ENCODE results near the gene IL17RA.

GRCh38 chr22:17087498-17088131 is 2.8 kb downstream of the IL17RA start:
- no peak for TF ChIP-seq EP300 (conservative IDR thresholded peaks at IDR 0.05; ENCODE audit: poor library complexity, severe bottlenecking)
- TF ChIP-seq CTCF (IDR thresholded peaks at IDR 0.05; ENCODE audit: poor library complexity, severe bottlenecking) = no peak
- no peak for TF ChIP-seq EZH2 (IDR thresholded peaks at IDR 0.05; ENCODE audit: borderline replicate concordance, insufficient read depth, low read length, poor library complexity, severe bottlenecking)
- no peak for TF ChIP-seq RAD21 (conservative IDR thresholded peaks at IDR 0.05)
- TF ChIP-seq MXI1 (conservative IDR thresholded peaks at IDR 0.05; ENCODE audit: poor library complexity, severe bottlenecking) = no peak
- TF ChIP-seq SMC3 (conservative IDR thresholded peaks at IDR 0.05; ENCODE audit: poor library complexity) = no peak
- no peak for TF ChIP-seq REST (IDR thresholded peaks at IDR 0.05; ENCODE audit: borderline replicate concordance)
- no peak for TF ChIP-seq TAF1 (IDR thresholded peaks at IDR 0.05; ENCODE audit: low read depth)
- TF ChIP-seq POLR2AphosphoS5 (IDR thresholded peaks at IDR 0.05) = no peak
